CD14-positive monocyte (primary cell): Measurements from ENCODE around the gene ZNF398. TPM values are rescaled to one million over a fixed set of nuclear protein-coding genes. Genes with fewer than 3 reads are reported as not detected.

Experiments
- DNase-seq, 3 donors: peaks; one replicate each; pipeline ENCODE4 v3.0.0-alpha.2; 2011 to 2022
- H2AFZ ChIP-seq: 2 replicates; pipeline ENCODE4 v1.6.0; 2012; ENCODE audit warnings: mild to moderate bottlenecking, low read depth, low read length, inconsistent platforms; ENCODE audit not compliant: insufficient read depth, poor library complexity, severe bottlenecking
- H3K27ac ChIP-seq, 2 donors: 1 replicate in 1 of 2; 2 replicates in 1 of 2; pipeline ENCODE4 v1.5.1; 2012 to 2013; ENCODE audit warnings: low read length in 2 of 2, control low read depth in 1 of 2, inconsistent platforms in 1 of 2, low read depth in 1 of 2, mild to moderate bottlenecking in 1 of 2
- H3K27me3 ChIP-seq, 2 donors: one replicate each; pipeline versions ENCODE4 v1.6.0 to v1.6.1; 2011 to 2013; ENCODE audit warnings: low read length in 2 of 2; ENCODE audit not compliant: control insufficient read depth in 2 of 2, insufficient read depth in 2 of 2
- H3K36me3 ChIP-seq, 2 donors: replicated peaks in 1 of 2; 1 replicate in 1 of 2; 2 replicates in 1 of 2; pipeline versions ENCODE4 v1.5.1 to v1.6.1; 2012 to 2013; ENCODE audit warnings: low read length in 2 of 2, control low read depth in 1 of 2, inconsistent platforms in 1 of 2, mild to moderate bottlenecking in 1 of 2; ENCODE audit not compliant: insufficient read depth in 2 of 2, control insufficient read depth in 1 of 2
- H3K4me1 ChIP-seq, 2 donors: 1 replicate in 1 of 2; 2 replicates in 1 of 2; pipeline versions ENCODE4 v1.5.1 to v1.6.1; 2012 to 2013; ENCODE audit warnings: low read length in 2 of 2, control low read depth in 1 of 2, inconsistent platforms in 1 of 2, mild to moderate bottlenecking in 1 of 2, moderate library complexity in 1 of 2; ENCODE audit not compliant: insufficient read depth in 2 of 2, control insufficient read depth in 1 of 2
- H3K4me2 ChIP-seq: replicated peaks from 2 replicates; pipeline ENCODE3; 2012; ENCODE audit warnings: low read length, moderate library complexity, mild to moderate bottlenecking; ENCODE audit not compliant: poor library complexity, severe bottlenecking; ENCODE audit errors: extremely low read depth
- H3K4me3 ChIP-seq, 3 experiments: fragments of 200-600 bp in 1 of 3; sonication (generic) in 1 of 3; replicated peaks in 1 of 3; 1 replicate in 2 of 3; 2 replicates in 1 of 3; pipeline ENCODE4 v1.5.1; 2011 to 2013; ENCODE audit warnings: low read length in 3 of 3, mild to moderate bottlenecking in 3 of 3, control low read depth in 2 of 3, low read depth in 2 of 3, inconsistent platforms in 1 of 3, moderate library complexity in 1 of 3
- H3K79me2 ChIP-seq: 2 replicates; pipeline ENCODE4 v1.6.0; 2012; ENCODE audit warnings: mild to moderate bottlenecking, control low read depth, inconsistent platforms, low read length, moderate library complexity; ENCODE audit not compliant: insufficient read depth
- H3K9ac ChIP-seq: 2 replicates; pipeline ENCODE4 v1.6.0; 2017; ENCODE audit warnings: low read length, mild to moderate bottlenecking; ENCODE audit not compliant: insufficient read depth, poor library complexity, severe bottlenecking
- H3K9me3 ChIP-seq, 2 donors: replicated peaks in 1 of 2; 1 replicate in 1 of 2; 2 replicates in 1 of 2; pipeline versions ENCODE4 v1.5.1 to v1.6.1; 2012 to 2013; ENCODE audit warnings: low read length in 2 of 2, control low read depth in 1 of 2; ENCODE audit not compliant: control insufficient read depth in 1 of 2, insufficient read depth in 1 of 2
- H4K20me1 ChIP-seq: 2 replicates; pipeline ENCODE4 v1.6.0; 2012; ENCODE audit warnings: mild to moderate bottlenecking, low read length, control low read depth, moderate library complexity; ENCODE audit not compliant: insufficient read depth
- H3K27ac Mint-ChIP-seq, 7 donors: one replicate each; pipeline ENCODE4 v1.8.0; 2020; ENCODE audit warnings: mild to moderate bottlenecking in 7 of 7, mixed read lengths in 7 of 7, moderate library complexity in 6 of 7, inconsistent platforms in 2 of 7
- H3K27me3 Mint-ChIP-seq, 3 donors: one replicate each; pipeline ENCODE4 v1.8.0; 2021 to 2022; ENCODE audit warnings: low read depth in 3 of 3, mild to moderate bottlenecking in 3 of 3, mixed read lengths in 3 of 3, moderate library complexity in 3 of 3, inconsistent platforms in 1 of 3
- H3K36me3 Mint-ChIP-seq, 2 donors: one replicate each; pipeline ENCODE4 v1.8.0; 2020; ENCODE audit warnings: mixed read lengths in 2 of 2, inconsistent platforms in 1 of 2, mild to moderate bottlenecking in 1 of 2
- H3K4me1 Mint-ChIP-seq: one replicate; pipeline ENCODE4 v1.8.0; 2020; ENCODE audit warnings: mild to moderate bottlenecking, mixed read lengths
- H3K4me3 Mint-ChIP-seq, 2 donors: one replicate each; pipeline ENCODE4 v1.8.0; 2020; ENCODE audit warnings: mild to moderate bottlenecking in 2 of 2, mixed read lengths in 2 of 2, moderate library complexity in 1 of 2
- H3K9me3 Mint-ChIP-seq, 7 donors: one replicate each; pipeline ENCODE4 v1.8.0; 2020 to 2022; ENCODE audit warnings: mixed read lengths in 7 of 7, mild to moderate bottlenecking in 6 of 7, moderate library complexity in 6 of 7, inconsistent platforms in 2 of 7
- CTCF ChIP-seq: fragments of 200-600 bp; IDR thresholded peaks from one replicate; pipeline ENCODE4 v1.8.0; 2022; ENCODE audit warnings: antibody characterized with exemption, mild to moderate bottlenecking
- WGBS: methylation state at CpG from one replicate; pipeline ENCODE4 v1.1.5; 2013; ENCODE audit warnings: missing lambda C conversion rate; ENCODE audit not compliant: insufficient coverage; 5-methylcytosine and 5-hydroxymethylcytosine counted together
- intact Hi-C, 2 donors: fragments of 100-400 bp; cut with micrococcal nuclease; formaldehyde crosslinking; loops; one replicate each; pipeline versions ENCODE4 v1.15.0 to v1.15.1; 2023
- polyA plus RNA-seq, 3 donors: library from polyadenylated mRNA; depleted of rRNA in 1 of 3; unstranded in 2 of 3; stranded (reverse) in 1 of 3; fragments of 300-500 nt in 2 of 3; fragments of >200 nt in 1 of 3; fragmentation: Illumina TruSeq in 2 of 3; gene quantifications; 1 replicate in 2 of 3; 2 replicates in 1 of 3; pipeline ENCODE4 v1.2.3, GENCODE V29; 2012 to 2021

ZNF398 gene
- polyA plus RNA-seq, 3 donors = 3.0 to 3.7 (median 3.1) TPM

GRCh38 chr7:149195180-149196150 lies 48.2 kb downstream of the ZNF398 start, which contains the start of gene ZNF282:
TSS of gene ZNF282 (plus strand) at chr7:149195546. CDS start at chr7:149195590, 44 bp downstream.
- Mint-ChIP-seq H3K9me3 (peaks cover 0 to 1% (median 0%) of the 10 kb centered on the region in 7 donors), H3K4me1 (peaks cover 28% of the 10 kb centered on the region), H3K27ac (peak within 1 kb of the TSS in 6 of 7 donors; percentile 41 to 84 (median 70)), H3K27me3 (peaks cover 12 to 16% (median 14%) of the 10 kb centered on the region in 3 donors), H3K4me3 (peak within 1 kb of the TSS; percentile 86 to 91), H3K36me3 (peaks cover 23 to 27% of the 10 kb centered on the region in 2 donors)
- H3K4me1 ChIP-seq = peaks cover 17 to 21% of the 10 kb centered on the region in 2 donors
- H3K79me2 ChIP-seq = peaks cover 41% of the 10 kb centered on the region
- intact Hi-C loops = no loop called here
- peaks cover 23 to 24% of the 10 kb centered on the region in 2 donors for H3K36me3 ChIP-seq
- peak; percentile 47 to 68 (median 58) for DNase-seq
- peak within 1 kb of the TSS; percentile 92 for H3K4me2 ChIP-seq
- no peaks in the 10 kb centered on the region for H3K27me3 ChIP-seq
- peaks cover 11% of the 10 kb centered on the region for H4K20me1 ChIP-seq
- WGBS = under 1% methylated on average over 89 of the region's 97 CpGs
- H3K4me3 ChIP-seq = peak within 1 kb of the TSS; percentile 85 to 93 (median 93)
- H3K27ac ChIP-seq = peak within 1 kb of the TSS; percentile 59 to 76
- peak; percentile 68 for TF ChIP-seq CTCF
- peak within 1 kb of the TSS; percentile 91 for H2AFZ ChIP-seq
- no peaks in the 10 kb centered on the region for H3K9me3 ChIP-seq
- peak within 1 kb of the TSS; percentile 78 for H3K9ac ChIP-seq

- peaks cover 17 to 21% of the 10 kb centered on the region in 2 donors for H3K4me1 ChIP-seq
- Mint-ChIP-seq H3K27me3 (peaks cover 5 to 8% (median 7%) of the 10 kb centered on the region in 3 donors), H3K36me3 (peaks cover 29 to 35% of the 10 kb centered on the region in 2 donors), H3K27ac (peak overlapping the region in 6 of 7 donors; percentile 32 to 82 (median 66)), H3K4me3 (peak overlapping the region; percentile 78 to 91), H3K9me3 (peaks cover 0 to 2% (median 0%) of the 10 kb centered on the region in 7 donors), H3K4me1 (peaks cover 25% of the 10 kb centered on the region)
- no peaks in the 10 kb centered on the region for H3K9me3 ChIP-seq
- TF ChIP-seq CTCF = no peak
- H3K36me3 ChIP-seq = peaks cover 30 to 32% of the 10 kb centered on the region in 2 donors
- H3K9ac ChIP-seq = peak overlapping the region; percentile 78
- H3K27me3 ChIP-seq = no peaks in the 10 kb centered on the region
- 5% methylated on average over 9 of the region's 17 CpGs for WGBS
- H3K79me2 ChIP-seq = peaks cover 41% of the 10 kb centered on the region
- peak overlapping the region; percentile 45 to 93 (median 65) for H3K4me3 ChIP-seq
- H2AFZ ChIP-seq = peak overlapping the region; percentile 85
- no peak for DNase-seq
- peak overlapping the region; percentile 92 for H3K4me2 ChIP-seq
- H4K20me1 ChIP-seq = peaks cover 11% of the 10 kb centered on the region
- intact Hi-C loops = no loop called here
- H3K27ac ChIP-seq = peak overlapping the region; percentile 3 to 76
These were observed 49.0 kb downstream of the ZNF398 start for GRCh38 chr7:149196151-149196704.
